Measurements from ENCODE around the gene ALDH1B1. TPM values are rescaled to one million over a fixed set of nuclear protein-coding genes. Genes with fewer than 3 reads are reported as not detected.

ALDH1B1 gene
- total RNA-seq, 2 experiments from 2014 or later: 0.19 to 0.20 TPM

GRCh38 chr9:38437193-38437823 lies 44.8 kb downstream of the ALDH1B1 start:
- Mint-ChIP-seq H3K27ac (no peak overlapping the region), H3K4me1 (ENCODE audit: low read depth) (peaks cover 8% of the 10 kb centered on the region), H3K4me3 (no peak overlapping the region), H3K9me3 (no peaks in the 10 kb centered on the region), H3K36me3 (ENCODE audit: low read depth) (no peaks in the 10 kb centered on the region), H3K27me3 (peaks cover 12% of the 10 kb centered on the region)
- no peak for ATAC-seq (ENCODE audit: poor library complexity)
- no peak for DNase-seq
- H3K27ac ChIP-seq (ENCODE audit: low read depth in 1 of 2, low read length in 2 of 2): no peak overlapping the region
- no peak for TF ChIP-seq CTCF (IDR thresholded peaks at IDR 0.05)
- ChIA-PET POLR2A (no interaction called here), CTCF (no interaction called here)
- H3K36me3 ChIP-seq (ENCODE audit: insufficient read depth, low read length): no peaks in the 10 kb centered on the region
- peaks cover 0 to under 1% of the 10 kb centered on the region in 2 experiments for H3K9me3 ChIP-seq (ENCODE audit: control insufficient read depth in 1 of 2, insufficient read depth in 1 of 2, low read length in 2 of 2)
- H3K4me1 ChIP-seq (ENCODE audit: insufficient read depth, low read length): peaks cover 2% of the 10 kb centered on the region
- H3K4me3 ChIP-seq (ENCODE audit: low read length): no peak overlapping the region
- no peaks in the 10 kb centered on the region for H3K27me3 ChIP-seq (ENCODE audit: control insufficient read depth in 1 of 2, insufficient read depth in 2 of 2, low read length in 2 of 2)
- intact Hi-C loops (cut with DNase I, micrococcal nuclease): no loop called here

GRCh38 chr9:38439291-38439915 lies 46.9 kb downstream of the ALDH1B1 start:
- no peaks in the 10 kb centered on the region for H3K27me3 ChIP-seq (ENCODE audit: control insufficient read depth in 1 of 2, insufficient read depth in 2 of 2, low read length in 2 of 2)

GRCh38 chr9:38439916-38440301 lies 47.4 kb downstream of the ALDH1B1 start:
- ATAC-seq (ENCODE audit: poor library complexity) (no peak), DNase-seq (no peak)
- Histone ChIP-seq H3K4me3 (ENCODE audit: low read length) (no peak overlapping the region), H3K9me3 (ENCODE audit: control insufficient read depth in 1 of 2, insufficient read depth in 1 of 2, low read length in 2 of 2) (peaks cover 0 to 3% of the 10 kb centered on the region in 2 experiments), H3K27me3 (ENCODE audit: control insufficient read depth in 1 of 2, insufficient read depth in 2 of 2, low read length in 2 of 2) (no peaks in the 10 kb centered on the region), H3K4me1 (ENCODE audit: insufficient read depth, low read length) (no peaks in the 10 kb centered on the region), H3K27ac (ENCODE audit: low read depth in 1 of 2, low read length in 2 of 2) (no peak overlapping the region), H3K36me3 (ENCODE audit: insufficient read depth, low read length) (no peaks in the 10 kb centered on the region)
- Mint-ChIP-seq H3K36me3 (ENCODE audit: low read depth) (no peaks in the 10 kb centered on the region), H3K9me3 (no peaks in the 10 kb centered on the region), H3K27ac (no peak overlapping the region), H3K4me1 (ENCODE audit: low read depth) (peaks cover 8% of the 10 kb centered on the region), H3K27me3 (peaks cover 17% of the 10 kb centered on the region), H3K4me3 (no peak overlapping the region)
- intact Hi-C loops (cut with DNase I, micrococcal nuclease): no loop called here
- TF ChIP-seq CTCF (IDR thresholded peaks at IDR 0.05): no peak
- CTCF ChIA-PET: no interaction called here
- POLR2A ChIA-PET: no interaction called here

More at GRCh38 chr9:38439291-38439915, 46.9 kb downstream of the ALDH1B1 start:
- DNase-seq: no peak
- Histone ChIP-seq H3K4me1 (ENCODE audit: insufficient read depth, low read length) (no peaks in the 10 kb centered on the region), H3K36me3 (ENCODE audit: insufficient read depth, low read length) (no peaks in the 10 kb centered on the region), H3K27ac (ENCODE audit: low read depth in 1 of 2, low read length in 2 of 2) (no peak overlapping the region), H3K9me3 (ENCODE audit: control insufficient read depth in 1 of 2, insufficient read depth in 1 of 2, low read length in 2 of 2) (peaks cover 0 to 3% of the 10 kb centered on the region in 2 experiments), H3K4me3 (ENCODE audit: low read length) (no peak overlapping the region)
- no peak for TF ChIP-seq CTCF (IDR thresholded peaks at IDR 0.05)
- Mint-ChIP-seq H3K4me1 (ENCODE audit: low read depth) (peaks cover 8% of the 10 kb centered on the region), H3K27ac (no peak overlapping the region), H3K4me3 (no peak overlapping the region), H3K9me3 (no peaks in the 10 kb centered on the region), H3K36me3 (ENCODE audit: low read depth) (no peaks in the 10 kb centered on the region), H3K27me3 (peaks cover 15% of the 10 kb centered on the region)
- ATAC-seq (ENCODE audit: poor library complexity): no peak
- intact Hi-C loops (cut with DNase I, micrococcal nuclease): no loop called here
- ChIA-PET POLR2A (no interaction called here), CTCF (no interaction called here)

Data from CD4-positive, alpha-beta T cell (primary cell).